Upper lobe of right lung (tissue), 1 donor: Measurements from ENCODE around the gene ASTN1. TPM values are rescaled to one million over a fixed set of nuclear protein-coding genes. Genes with fewer than 3 reads are reported as not detected.

ENCODE experiments used
- ATAC-seq: fragments of 200-7000 bp; cut with Tn5 transposase; one replicate; pipeline ENCODE4 v1.9.1; 2020; ENCODE audit warnings: mild to moderate bottlenecking, moderate library complexity
- DNase-seq: peaks from one replicate; pipeline ENCODE4 v3.0.0-alpha.2; 2020
- H3K27ac ChIP-seq: fragments of 200-600 bp; one replicate; pipeline ENCODE4 v1.8.0; 2022
- H3K27me3 ChIP-seq: fragments of 200-600 bp; one replicate; pipeline ENCODE4 v1.8.0; 2022; ENCODE audit warnings: mild to moderate bottlenecking
- H3K36me3 ChIP-seq: fragments of 200-600 bp; one replicate; pipeline ENCODE4 v1.8.0; 2022
- H3K4me1 ChIP-seq: fragments of 200-600 bp; one replicate; pipeline ENCODE4 v1.8.0; 2022
- H3K4me3 ChIP-seq: fragments of 200-600 bp; one replicate; pipeline ENCODE4 v1.8.0; 2022; ENCODE audit warnings: mild to moderate bottlenecking
- H3K9me3 ChIP-seq: fragments of 200-600 bp; one replicate; pipeline ENCODE4 v1.8.0; 2022
- intact Hi-C: fragments of 100-400 bp; cut with DNase I; formaldehyde crosslinking; loops from one replicate; pipeline ENCODE4 v1.11.0; 2022
- total RNA-seq: library from RNA; stranded (reverse); fragmentation: NEBNext Ultra II Directional; extraction: Animal tissue kit (Norgen Biotek cat#: 25700); gene quantifications from one replicate; pipeline ENCODE4 v1.2.1, GENCODE V29; 2021
- TF ChIP-seq, protein P1 (sequence below): fragments of 200-600 bp; IDR thresholded peaks from one replicate; pipeline ENCODE4 v1.8.0; 2022; ENCODE audit warnings: antibody characterized with exemption
- donor health status: DM: no; HTN: yes; CAD: no; lungs with severe emphysema.

The ASTN1 gene
- total RNA-seq, 1 donor from 2014 or later: 0.20 TPM

DNA sequence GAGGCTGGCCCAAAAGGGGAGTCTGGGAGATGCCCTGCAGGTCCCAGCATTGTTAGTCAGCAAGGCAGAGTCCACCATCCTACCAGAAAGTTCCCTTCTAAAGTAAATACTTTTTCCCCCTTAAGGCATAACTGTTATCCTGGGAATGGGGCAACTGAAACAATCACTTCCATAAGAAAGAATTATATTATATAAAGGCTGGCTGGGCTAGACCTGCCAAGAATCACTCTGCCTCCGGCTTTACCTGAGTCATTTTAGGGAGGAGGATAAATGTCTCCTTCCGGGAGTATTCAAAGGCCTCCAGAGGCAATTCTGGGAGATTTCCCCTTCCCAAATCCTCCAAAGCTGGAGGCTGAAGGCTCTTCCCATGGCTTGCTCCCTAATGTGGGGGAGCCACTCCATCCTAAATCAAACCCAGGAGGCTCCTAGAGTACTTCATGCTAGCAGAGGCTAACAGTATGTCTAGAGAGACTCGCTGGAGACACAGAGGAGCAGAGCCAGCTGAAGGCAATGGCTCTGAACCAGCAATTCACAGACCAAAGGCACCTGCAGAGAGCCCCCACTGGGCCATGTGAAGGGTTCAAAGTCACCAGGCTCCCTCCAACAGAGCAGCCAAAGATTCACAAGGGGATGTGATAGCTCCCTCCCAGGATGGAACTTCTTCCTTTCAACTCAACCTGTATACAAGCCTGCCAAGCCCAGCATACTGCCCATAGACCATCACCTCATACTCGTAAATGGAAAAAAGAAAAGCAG, 116.0 kb downstream of the ASTN1 start:
- no peaks in the 10 kb centered on the region for H3K36me3 ChIP-seq

DNA sequence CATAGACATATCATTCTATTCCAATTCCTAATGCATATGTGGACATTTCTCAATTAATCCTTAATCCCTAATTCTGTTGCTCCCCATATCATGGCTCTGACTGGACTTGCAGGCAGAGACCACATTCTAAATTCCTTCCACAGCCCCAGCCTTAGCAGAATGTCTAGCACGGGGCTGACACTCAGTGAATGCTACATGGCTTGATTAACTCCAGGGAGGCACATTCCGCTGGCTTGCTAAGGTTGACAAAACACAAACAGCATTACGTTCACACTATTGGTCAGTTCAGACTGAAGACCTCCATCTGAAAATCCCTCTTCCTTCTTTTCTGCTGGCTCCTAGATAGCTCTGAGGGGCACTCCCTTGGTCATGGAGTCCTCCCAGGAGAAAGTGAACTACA, 119.4 kb downstream of the ASTN1 start:
- H3K4me1 ChIP-seq: no peaks in the 10 kb centered on the region
- H3K27me3 ChIP-seq: no peaks in the 10 kb centered on the region
- no peak for ATAC-seq
- H3K9me3 ChIP-seq: no peaks in the 10 kb centered on the region
- H3K36me3 ChIP-seq: no peaks in the 10 kb centered on the region
- intact Hi-C loops: no loop called here
- TF ChIP-seq, protein P1, sequence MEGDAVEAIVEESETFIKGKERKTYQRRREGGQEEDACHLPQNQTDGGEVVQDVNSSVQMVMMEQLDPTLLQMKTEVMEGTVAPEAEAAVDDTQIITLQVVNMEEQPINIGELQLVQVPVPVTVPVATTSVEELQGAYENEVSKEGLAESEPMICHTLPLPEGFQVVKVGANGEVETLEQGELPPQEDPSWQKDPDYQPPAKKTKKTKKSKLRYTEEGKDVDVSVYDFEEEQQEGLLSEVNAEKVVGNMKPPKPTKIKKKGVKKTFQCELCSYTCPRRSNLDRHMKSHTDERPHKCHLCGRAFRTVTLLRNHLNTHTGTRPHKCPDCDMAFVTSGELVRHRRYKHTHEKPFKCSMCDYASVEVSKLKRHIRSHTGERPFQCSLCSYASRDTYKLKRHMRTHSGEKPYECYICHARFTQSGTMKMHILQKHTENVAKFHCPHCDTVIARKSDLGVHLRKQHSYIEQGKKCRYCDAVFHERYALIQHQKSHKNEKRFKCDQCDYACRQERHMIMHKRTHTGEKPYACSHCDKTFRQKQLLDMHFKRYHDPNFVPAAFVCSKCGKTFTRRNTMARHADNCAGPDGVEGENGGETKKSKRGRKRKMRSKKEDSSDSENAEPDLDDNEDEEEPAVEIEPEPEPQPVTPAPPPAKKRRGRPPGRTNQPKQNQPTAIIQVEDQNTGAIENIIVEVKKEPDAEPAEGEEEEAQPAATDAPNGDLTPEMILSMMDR: no peak
- no peak overlapping the region for H3K27ac ChIP-seq
- DNase-seq: no peak
- no peak overlapping the region for H3K4me3 ChIP-seq

More for the DNA sequence above, 116.0 kb downstream of the ASTN1 start:
- Histone ChIP-seq H3K9me3 (no peaks in the 10 kb centered on the region), H3K4me1 (no peaks in the 10 kb centered on the region), H3K4me3 (no peak overlapping the region), H3K27ac (no peak overlapping the region), H3K27me3 (no peaks in the 10 kb centered on the region)
- ATAC-seq (no peak), DNase-seq (no peak)
- intact Hi-C loops: no loop called here
- TF ChIP-seq, protein P1: no peak

DNA sequence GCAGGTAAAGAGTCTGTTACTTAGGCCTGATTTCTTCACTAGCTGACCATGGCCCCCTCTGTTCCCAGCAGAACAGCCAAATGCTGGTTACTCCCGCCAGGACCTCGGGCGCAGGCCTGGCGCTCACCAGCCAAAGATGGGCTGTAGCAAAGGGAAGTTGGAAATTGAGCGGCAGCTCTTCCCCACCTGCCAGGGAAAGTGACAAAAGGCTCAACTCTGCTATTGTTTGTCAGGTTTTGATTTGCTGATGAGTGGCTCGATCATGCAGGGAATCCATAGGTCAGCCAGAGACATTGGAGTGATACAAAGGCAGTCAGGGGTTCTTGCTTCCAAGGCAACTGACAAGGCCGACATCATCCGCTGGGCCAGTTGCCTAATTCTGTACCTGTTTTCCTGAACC, 120.1 kb downstream of the ASTN1 start:
- H3K4me3 ChIP-seq: no peak overlapping the region
- no peak for DNase-seq
- H3K9me3 ChIP-seq: no peaks in the 10 kb centered on the region
- ATAC-seq: no peak
- no peaks in the 10 kb centered on the region for H3K4me1 ChIP-seq
- H3K36me3 ChIP-seq: no peaks in the 10 kb centered on the region
- intact Hi-C loops: no loop called here
- TF ChIP-seq, protein P1: no peak
- no peaks in the 10 kb centered on the region for H3K27me3 ChIP-seq
- no peak overlapping the region for H3K27ac ChIP-seq

DNA sequence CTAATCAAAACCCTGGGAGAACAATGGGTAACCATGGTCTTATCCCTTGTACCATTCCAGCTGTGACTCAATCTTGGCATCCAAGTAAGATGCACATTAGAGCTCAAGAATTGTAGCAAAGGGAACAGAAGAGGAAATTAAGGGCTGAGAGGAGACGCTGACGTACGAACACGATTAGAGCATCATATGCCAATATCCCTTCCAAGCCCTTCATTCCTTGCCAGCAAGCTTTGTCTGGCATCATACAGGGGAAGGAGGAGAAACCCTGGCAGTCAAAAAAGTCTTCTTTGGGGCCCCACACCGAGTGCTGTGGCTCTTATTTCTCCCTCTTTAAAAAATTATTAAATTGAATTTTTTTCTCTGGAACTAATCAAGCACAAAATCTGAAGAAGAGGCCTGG, 120.9 kb downstream of the ASTN1 start:
- H3K27ac ChIP-seq: no peak overlapping the region
- H3K36me3 ChIP-seq: no peaks in the 10 kb centered on the region
- TF ChIP-seq, protein P1: no peak
- intact Hi-C loops: no loop called here
- no peak overlapping the region for H3K4me3 ChIP-seq
- no peaks in the 10 kb centered on the region for H3K4me1 ChIP-seq
- DNase-seq (no peak), ATAC-seq (no peak)
- H3K27me3 ChIP-seq: no peaks in the 10 kb centered on the region
- no peaks in the 10 kb centered on the region for H3K9me3 ChIP-seq

DNA sequence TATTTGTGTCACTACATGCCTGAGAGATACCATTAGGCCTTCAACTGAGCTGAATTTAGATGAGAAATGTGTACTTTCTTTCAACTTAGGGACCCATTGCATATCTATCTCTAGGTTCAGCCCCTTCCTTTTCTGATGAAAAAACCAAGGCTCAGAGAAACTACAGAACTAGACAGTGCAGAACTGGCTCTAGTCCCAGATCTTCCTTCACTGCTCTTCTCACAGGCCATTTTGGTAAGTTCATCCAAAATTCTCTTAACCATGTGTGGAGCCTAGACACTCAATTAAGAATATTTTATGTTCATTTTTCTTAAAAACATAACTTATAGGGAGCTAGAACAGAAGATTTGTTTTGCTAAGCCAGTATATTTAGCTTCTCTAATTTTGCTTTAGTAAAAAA, 128.9 kb downstream of the ASTN1 start:
- no peaks in the 10 kb centered on the region for H3K4me1 ChIP-seq
- H3K27ac ChIP-seq: no peak overlapping the region
- no peak for ATAC-seq
- no peak for DNase-seq
- H3K27me3 ChIP-seq: no peaks in the 10 kb centered on the region
- TF ChIP-seq, protein P1: no peak
- H3K9me3 ChIP-seq: no peaks in the 10 kb centered on the region
- H3K4me3 ChIP-seq: no peak overlapping the region
- H3K36me3 ChIP-seq: no peaks in the 10 kb centered on the region
- intact Hi-C loops: no loop called here
